GM12878 (cell line): ENCODE measurements around the gene SBF2. TPM values are rescaled to one million over a fixed set of nuclear protein-coding genes. Genes with fewer than 3 reads are reported as not detected.

Experiments
- BHLHE40 ChIP-seq, 2 experiments: fragments of 450-650 bp in 1 of 2; IDR thresholded peaks; 2 replicates each; pipeline ENCODE4 v1.6.1; 2011 to 2017; ENCODE audit warnings: low read depth in 2 of 2, borderline replicate concordance in 1 of 2, improper control_type of control experiment in 1 of 2, low read length in 1 of 2, mild to moderate bottlenecking in 1 of 2
- CBFB ChIP-seq: IDR thresholded peaks from 2 replicates; pipeline ENCODE4 v1.6.1; 2016; ENCODE audit warnings: antibody characterized with exemption, low read depth
- EZH2 ChIP-seq: IDR thresholded peaks from 2 replicates; pipeline ENCODE4 v1.6.1; 2012; ENCODE audit warnings: low read depth, mild to moderate bottlenecking, control low read depth, inconsistent platforms, low read length, borderline replicate concordance; ENCODE audit not compliant: control insufficient read depth
- JUNB ChIP-seq: IDR thresholded peaks from 2 replicates; pipeline ENCODE4 v1.6.1; 2016; ENCODE audit warnings: antibody characterized with exemption, mild to moderate bottlenecking
- JUND ChIP-seq: IDR thresholded peaks from 2 replicates; pipeline ENCODE4 v1.6.1; 2012; ENCODE audit warnings: low read depth, mild to moderate bottlenecking, low read length, improper control_type of control experiment, moderate library complexity
- MTA2 ChIP-seq: fragments of 450-650 bp; IDR thresholded peaks from 2 replicates; pipeline ENCODE4 v1.6.1; 2016; ENCODE audit warnings: low read depth, mild to moderate bottlenecking, moderate library complexity
- NRF1 ChIP-seq: conservative IDR thresholded peaks from 2 replicates; pipeline ENCODE4 v1.6.1; 2011; ENCODE audit warnings: mild to moderate bottlenecking, low read depth, low read length, improper control_type of control experiment
- POLR2A ChIP-seq: IDR thresholded peaks from 2 replicates; pipeline ENCODE4 v1.6.1; 2011; ENCODE audit warnings: low read depth, mild to moderate bottlenecking, low read length
- RAD21 ChIP-seq: IDR thresholded peaks from 2 replicates; pipeline ENCODE4 v1.6.1; 2011; ENCODE audit warnings: mild to moderate bottlenecking, low read depth, low read length, moderate library complexity; ENCODE audit not compliant: insufficient read depth
- TCF3 ChIP-seq: IDR thresholded peaks from 2 replicates; pipeline ENCODE4 v1.6.1; 2012; ENCODE audit warnings: low read depth, mild to moderate bottlenecking, low read length, borderline replicate concordance; ENCODE audit not compliant: insufficient read depth
- ZBTB33 ChIP-seq: fragments of 450-650 bp; IDR thresholded peaks from 2 replicates; pipeline ENCODE4 v1.6.1; 2017; ENCODE audit warnings: mild to moderate bottlenecking
- ZNF687 ChIP-seq: fragments of 450-650 bp; IDR thresholded peaks from 2 replicates; pipeline ENCODE4 v1.6.1; 2017; ENCODE audit warnings: mild to moderate bottlenecking, moderate library complexity
- polyA plus RNA-seq, 11 experiments: library from polyadenylated mRNA; depleted of rRNA in 4 of 11; unstranded in 6 of 11; stranded (reverse) in 5 of 11; fragments of >200 nt; fragmentation: Nextera tagmentation in 4 of 11; fragmentation: Illumina TruSeq in 1 of 11; extraction: Ambion mirVana in 4 of 11; extraction: Trizol in 1 of 11; gene quantifications; 1 replicate in 1 of 11; 2 replicates in 10 of 11; pipeline versions ENCODE4 v1.2.1 to v1.2.3, GENCODE V29; 2011 to 2016; ENCODE audit warnings: inconsistent platforms in 2 of 11, missing spikeins in 2 of 11, low read depth in 1 of 11
- total RNA-seq, 4 experiments: library from RNA; depleted of rRNA in 3 of 4; stranded (reverse); fragments of >200 nt in 3 of 4; fragmentation: Illumina TruSeq in 1 of 4; extraction: Trizol in 1 of 4; gene quantifications; 2 replicates each; pipeline versions ENCODE4 v1.2.1 to v1.2.3, GENCODE V29; 2013 to 2021
- TF ChIP-seq, protein P1 (sequence below): fragments of 450-650 bp; formaldehyde crosslinking; IDR thresholded peaks from 2 replicates; pipeline ENCODE4 v1.5.0; 2022; ENCODE audit warnings: mild to moderate bottlenecking, missing genetic modification characterization
- TF ChIP-seq, protein P2 (sequence below): fragments of 450-650 bp; formaldehyde crosslinking; IDR thresholded peaks from 2 replicates; pipeline ENCODE4 v1.4.0; 2020; ENCODE audit warnings: mild to moderate bottlenecking, moderate library complexity

Gene SBF2
- total and polyA plus RNA-seq, 10 of the 15 experiments (the other 5 are each of a cell fraction or from before 2014, with no cell fraction given) = 0.24 to 2.3 (median 1.1) TPM

GRCh38 chr11:9759519-9760192, 534.4 kb downstream of the SBF2 start (continued):
- no peak for TF ChIP-seq EZH2
- peak; percentile 97 to 98 for TF ChIP-seq BHLHE40 (IDR thresholded peaks at IDR 0.05; ENCODE audit: borderline replicate concordance in 1 of 2, low read depth in 2 of 2, low read length in 1 of 2)
- no peak for TF ChIP-seq CBFB
- TF ChIP-seq RAD21 = no peak
- TF ChIP-seq JUNB = peak; percentile 58
- TF ChIP-seq JUND = no peak
- no peak for TF ChIP-seq NRF1
- TF ChIP-seq POLR2A = no peak
- no peak for TF ChIP-seq ZBTB33
- TF ChIP-seq, protein P1, sequence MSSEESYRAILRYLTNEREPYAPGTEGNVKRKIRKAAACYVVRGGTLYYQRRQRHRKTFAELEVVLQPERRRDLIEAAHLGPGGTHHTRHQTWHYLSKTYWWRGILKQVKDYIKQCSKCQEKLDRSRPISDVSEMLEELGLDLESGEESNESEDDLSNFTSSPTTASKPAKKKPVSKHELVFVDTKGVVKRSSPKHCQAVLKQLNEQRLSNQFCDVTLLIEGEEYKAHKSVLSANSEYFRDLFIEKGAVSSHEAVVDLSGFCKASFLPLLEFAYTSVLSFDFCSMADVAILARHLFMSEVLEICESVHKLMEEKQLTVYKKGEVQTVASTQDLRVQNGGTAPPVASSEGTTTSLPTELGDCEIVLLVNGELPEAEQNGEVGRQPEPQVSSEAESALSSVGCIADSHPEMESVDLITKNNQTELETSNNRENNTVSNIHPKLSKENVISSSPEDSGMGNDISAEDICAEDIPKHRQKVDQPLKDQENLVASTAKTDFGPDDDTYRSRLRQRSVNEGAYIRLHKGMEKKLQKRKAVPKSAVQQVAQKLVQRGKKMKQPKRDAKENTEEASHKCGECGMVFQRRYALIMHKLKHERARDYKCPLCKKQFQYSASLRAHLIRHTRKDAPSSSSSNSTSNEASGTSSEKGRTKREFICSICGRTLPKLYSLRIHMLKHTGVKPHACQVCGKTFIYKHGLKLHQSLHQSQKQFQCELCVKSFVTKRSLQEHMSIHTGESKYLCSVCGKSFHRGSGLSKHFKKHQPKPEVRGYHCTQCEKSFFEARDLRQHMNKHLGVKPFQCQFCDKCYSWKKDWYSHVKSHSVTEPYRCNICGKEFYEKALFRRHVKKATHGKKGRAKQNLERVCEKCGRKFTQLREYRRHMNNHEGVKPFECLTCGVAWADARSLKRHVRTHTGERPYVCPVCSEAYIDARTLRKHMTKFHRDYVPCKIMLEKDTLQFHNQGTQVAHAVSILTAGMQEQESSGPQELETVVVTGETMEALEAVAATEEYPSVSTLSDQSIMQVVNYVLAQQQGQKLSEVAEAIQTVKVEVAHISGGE = no peak
- TF ChIP-seq TCF3 = peak; percentile 88
- 0 out of 2 replicates have a peak, but pooled peaks have one; percentile 18 for TF ChIP-seq MTA2
- TF ChIP-seq, protein P2, sequence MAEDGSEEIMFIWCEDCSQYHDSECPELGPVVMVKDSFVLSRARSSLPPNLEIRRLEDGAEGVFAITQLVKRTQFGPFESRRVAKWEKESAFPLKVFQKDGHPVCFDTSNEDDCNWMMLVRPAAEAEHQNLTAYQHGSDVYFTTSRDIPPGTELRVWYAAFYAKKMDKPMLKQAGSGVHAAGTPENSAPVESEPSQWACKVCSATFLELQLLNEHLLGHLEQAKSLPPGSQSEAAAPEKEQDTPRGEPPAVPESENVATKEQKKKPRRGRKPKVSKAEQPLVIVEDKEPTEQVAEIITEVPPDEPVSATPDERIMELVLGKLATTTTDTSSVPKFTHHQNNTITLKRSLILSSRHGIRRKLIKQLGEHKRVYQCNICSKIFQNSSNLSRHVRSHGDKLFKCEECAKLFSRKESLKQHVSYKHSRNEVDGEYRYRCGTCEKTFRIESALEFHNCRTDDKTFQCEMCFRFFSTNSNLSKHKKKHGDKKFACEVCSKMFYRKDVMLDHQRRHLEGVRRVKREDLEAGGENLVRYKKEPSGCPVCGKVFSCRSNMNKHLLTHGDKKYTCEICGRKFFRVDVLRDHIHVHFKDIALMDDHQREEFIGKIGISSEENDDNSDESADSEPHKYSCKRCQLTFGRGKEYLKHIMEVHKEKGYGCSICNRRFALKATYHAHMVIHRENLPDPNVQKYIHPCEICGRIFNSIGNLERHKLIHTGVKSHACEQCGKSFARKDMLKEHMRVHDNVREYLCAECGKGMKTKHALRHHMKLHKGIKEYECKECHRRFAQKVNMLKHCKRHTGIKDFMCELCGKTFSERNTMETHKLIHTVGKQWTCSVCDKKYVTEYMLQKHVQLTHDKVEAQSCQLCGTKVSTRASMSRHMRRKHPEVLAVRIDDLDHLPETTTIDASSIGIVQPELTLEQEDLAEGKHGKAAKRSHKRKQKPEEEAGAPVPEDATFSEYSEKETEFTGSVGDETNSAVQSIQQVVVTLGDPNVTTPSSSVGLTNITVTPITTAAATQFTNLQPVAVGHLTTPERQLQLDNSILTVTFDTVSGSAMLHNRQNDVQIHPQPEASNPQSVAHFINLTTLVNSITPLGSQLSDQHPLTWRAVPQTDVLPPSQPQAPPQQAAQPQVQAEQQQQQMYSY (CRISPR knock-in tag) = no peak
- 0 out of 2 replicates have a peak, but pooled peaks have one; percentile 30 for TF ChIP-seq ZNF687
